Activated CD8-positive, alpha-beta memory T cell treated with anti-CD3 and anti-CD28 coated beads, Interleukin-2, amount 50 U/mL, for 4 hours (primary cell): ENCODE results near the gene SH3PXD2A.

Source experiments
- DNase-seq: peaks from one replicate; pipeline ENCODE4 v3.0.0-alpha.2; 2020

Gene SH3PXD2A, protein sequence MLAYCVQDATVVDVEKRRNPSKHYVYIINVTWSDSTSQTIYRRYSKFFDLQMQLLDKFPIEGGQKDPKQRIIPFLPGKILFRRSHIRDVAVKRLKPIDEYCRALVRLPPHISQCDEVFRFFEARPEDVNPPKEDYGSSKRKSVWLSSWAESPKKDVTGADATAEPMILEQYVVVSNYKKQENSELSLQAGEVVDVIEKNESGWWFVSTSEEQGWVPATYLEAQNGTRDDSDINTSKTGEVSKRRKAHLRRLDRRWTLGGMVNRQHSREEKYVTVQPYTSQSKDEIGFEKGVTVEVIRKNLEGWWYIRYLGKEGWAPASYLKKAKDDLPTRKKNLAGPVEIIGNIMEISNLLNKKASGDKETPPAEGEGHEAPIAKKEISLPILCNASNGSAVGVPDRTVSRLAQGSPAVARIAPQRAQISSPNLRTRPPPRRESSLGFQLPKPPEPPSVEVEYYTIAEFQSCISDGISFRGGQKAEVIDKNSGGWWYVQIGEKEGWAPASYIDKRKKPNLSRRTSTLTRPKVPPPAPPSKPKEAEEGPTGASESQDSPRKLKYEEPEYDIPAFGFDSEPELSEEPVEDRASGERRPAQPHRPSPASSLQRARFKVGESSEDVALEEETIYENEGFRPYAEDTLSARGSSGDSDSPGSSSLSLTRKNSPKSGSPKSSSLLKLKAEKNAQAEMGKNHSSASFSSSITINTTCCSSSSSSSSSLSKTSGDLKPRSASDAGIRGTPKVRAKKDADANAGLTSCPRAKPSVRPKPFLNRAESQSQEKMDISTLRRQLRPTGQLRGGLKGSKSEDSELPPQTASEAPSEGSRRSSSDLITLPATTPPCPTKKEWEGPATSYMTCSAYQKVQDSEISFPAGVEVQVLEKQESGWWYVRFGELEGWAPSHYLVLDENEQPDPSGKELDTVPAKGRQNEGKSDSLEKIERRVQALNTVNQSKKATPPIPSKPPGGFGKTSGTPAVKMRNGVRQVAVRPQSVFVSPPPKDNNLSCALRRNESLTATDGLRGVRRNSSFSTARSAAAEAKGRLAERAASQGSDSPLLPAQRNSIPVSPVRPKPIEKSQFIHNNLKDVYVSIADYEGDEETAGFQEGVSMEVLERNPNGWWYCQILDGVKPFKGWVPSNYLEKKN

DNA sequence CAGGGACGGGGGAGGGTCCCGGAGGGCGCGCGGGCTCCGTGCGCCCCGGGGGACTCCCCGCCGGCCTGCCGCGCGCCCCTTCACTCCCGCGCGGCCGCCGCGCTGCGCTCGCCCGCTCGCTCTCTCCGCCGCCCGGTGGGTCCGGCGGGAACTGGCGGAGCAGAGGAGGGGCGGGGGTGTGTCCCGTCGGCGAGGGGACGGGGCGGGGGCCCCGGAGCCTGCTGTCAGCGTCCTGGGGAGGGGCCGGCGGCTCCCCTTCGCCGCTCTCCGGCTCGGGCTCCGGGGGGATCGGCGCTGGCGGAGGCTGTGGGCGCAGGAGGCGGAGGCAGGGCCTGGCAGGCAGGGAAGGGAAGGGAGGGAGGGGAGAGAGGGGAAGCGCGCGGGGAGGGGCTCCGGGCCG lies at the start of gene SH3PXD2A:
SH3PXD2A (minus strand) TSS at position 153 of the 400 bp plus-strand sequence. CDS start 310 bp downstream, outside the sequence.
- DNase-seq: peak; percentile 15

DNA sequence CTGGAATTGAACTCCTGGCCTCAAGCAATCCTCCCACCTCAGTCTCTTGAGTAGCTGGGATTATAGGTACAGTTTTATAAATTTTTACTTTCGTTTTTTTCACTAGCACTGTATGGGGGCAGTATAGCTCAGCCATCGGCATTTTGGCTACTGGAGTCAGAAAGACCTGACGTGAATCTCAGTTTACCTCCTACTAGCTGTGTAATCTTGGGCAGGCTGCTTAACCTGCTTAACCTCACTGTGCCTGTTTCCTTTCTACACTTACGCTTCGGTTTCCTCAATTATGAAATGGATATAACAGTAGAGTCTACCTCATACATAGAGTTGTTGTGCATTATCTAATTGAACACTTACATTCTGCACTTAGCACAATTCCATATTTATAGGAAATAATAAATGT lies 45.9 kb upstream of the SH3PXD2A start:
- no peak for DNase-seq

DNA sequence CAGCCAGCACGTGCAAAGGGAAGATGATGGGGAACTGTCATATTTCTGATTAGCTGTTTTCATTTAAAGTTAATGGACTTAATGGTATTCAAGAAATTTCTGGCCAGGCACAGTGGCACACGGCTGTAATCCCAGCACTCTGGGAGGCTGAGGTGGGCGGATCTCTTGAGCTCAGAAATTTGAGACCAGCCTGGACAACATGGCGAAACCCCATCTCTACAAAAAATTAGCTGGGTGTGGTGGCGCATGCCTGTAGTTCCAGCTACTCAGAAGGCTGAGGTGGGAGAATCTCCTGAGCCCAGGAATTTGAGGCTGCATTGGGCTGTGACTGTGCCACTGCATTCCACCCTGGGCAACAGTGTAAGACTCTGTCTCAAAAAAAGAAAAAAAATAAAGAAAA lies 43.9 kb upstream of the SH3PXD2A start:
- DNase-seq: no peak

DNA sequence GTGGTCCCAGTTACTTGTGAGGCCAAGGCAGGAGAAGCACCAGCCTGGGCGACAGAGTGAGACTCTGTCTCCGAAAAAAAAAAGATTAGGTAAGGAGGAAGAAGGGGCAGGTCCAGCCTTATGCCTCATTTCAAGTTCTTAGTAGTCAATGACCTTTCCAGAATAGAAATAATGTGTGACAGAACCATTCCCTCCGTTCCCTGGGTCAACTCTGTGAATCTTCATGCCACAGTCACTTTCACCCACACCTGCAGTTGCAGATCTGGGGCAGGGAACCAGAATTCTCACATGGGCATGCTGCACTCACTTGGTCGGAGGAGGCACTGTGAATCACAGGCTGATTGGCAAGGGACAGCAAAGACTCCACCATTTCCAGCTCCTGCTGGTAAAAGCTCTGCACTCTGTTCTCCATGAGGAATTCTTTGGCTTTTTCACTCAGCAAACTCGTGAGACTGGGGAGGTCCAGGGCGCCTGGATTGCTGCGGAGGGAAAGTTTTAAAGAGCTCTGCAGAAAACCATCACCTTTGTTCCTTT lies 41.9 kb upstream of the SH3PXD2A start:
- no peak for DNase-seq

DNA sequence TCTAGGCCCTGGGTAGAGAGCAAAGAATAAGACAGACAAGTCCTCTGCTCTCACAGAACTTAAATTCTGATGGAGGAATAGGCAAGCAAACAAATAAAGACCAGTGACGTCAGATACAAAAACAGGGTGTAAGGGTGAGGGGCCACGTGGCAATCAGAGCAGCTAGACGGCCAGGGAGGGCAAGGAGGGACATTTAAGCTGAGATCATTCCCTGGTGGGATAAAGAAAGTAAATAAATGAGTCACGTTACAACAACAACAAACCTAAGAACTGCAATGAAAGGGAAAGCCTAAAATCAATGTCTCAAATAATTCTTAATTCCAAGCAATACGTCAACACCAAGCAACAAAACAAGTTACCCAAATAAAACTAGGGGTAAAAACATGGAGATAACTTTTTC lies 40.8 kb upstream of the SH3PXD2A start:
- DNase-seq: no peak

DNA sequence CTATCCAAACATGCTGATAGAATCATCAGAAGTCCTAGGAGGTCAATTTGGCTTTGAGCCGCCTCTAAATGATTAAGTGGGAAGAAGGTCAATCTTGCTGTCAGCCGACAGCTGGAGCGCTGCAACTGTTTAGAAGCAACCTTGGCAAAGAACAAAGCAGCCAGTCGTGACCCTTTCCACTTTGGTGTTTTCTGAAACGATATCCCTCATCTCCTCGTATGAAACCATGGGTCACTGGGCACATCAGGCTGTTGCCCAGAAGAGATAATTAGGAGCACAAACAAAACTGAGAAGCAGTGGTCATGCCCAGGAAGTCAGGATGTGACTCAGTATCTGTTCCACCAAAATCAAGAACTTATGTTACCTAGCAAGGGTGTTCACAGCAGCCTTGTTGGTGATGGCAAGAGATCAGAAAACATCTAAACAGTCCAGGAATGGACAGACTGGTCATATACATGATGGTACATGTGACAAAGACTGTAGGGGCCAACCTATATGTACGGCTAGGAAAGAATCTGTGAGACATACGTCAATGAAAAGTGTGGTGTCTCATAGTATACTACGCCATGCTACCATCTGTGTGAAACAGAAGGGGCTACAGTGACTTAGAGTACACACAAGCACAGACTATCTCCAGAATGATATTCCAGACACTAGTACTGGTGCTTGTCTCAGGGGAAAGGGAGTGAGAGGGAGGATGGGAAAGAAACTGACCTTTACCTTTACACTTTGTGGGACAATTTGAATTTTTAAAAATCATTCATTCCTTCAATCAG lies 40.2 kb upstream of the SH3PXD2A start:
- no peak for DNase-seq

DNA sequence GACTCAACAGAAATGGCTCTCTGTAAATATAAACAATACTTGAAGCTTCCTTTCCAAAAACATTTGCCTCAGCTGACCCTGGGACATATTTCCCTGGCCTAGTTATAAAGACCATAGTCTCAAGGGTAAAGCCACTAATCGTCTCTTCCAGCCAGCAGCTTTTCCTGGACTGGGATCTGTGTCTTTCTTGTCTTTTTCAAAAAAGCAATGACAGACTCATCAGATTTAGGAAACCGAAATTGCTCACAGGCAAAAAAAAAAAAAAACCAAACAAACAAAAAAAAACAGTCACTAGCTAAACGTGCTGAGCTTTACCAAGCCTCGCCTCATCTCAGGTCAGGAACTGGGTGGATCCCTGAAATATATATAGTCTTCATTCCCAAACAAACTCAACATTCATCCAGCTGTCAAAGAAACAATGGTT lies 39.1 kb upstream of the SH3PXD2A start:
- DNase-seq: no peak

DNA sequence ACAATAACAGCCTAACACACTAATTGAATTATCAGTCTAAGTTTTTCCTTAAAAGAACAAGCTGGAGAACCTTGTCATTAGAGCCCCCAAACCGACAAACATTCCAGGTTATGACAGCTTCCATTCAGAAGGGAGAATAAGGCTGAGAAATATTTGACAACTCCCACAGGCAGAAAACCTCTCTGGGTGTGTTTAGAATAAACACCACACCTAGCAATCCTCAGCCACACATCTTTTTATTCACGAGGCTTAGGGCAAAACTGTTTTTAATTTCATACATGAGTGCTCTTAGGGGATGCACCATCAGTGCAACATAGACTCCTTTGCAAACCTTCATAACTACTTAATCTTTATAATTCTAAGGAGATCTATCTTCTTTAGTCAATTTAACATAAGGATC lies 38.4 kb upstream of the SH3PXD2A start:
- DNase-seq: no peak

DNA sequence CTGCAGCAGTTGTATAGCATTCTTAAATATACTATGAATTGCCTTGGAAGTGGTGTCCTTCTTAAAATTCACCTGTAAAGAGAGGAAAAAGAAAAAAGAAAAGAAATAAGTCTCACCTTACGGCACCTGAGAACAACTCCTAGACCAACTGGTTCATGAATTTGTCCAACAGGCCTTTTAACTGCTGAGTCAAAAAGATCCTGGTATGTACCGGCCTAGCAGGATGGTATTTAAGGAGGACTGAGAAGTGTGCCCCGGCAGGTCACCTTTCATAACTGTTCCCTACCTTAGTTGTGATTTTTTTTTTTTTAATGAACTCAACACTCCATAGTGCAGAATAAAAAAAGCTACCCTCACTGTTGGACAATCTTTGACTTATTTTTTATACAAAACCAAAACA lies 36.8 kb upstream of the SH3PXD2A start:
- no peak for DNase-seq

DNA sequence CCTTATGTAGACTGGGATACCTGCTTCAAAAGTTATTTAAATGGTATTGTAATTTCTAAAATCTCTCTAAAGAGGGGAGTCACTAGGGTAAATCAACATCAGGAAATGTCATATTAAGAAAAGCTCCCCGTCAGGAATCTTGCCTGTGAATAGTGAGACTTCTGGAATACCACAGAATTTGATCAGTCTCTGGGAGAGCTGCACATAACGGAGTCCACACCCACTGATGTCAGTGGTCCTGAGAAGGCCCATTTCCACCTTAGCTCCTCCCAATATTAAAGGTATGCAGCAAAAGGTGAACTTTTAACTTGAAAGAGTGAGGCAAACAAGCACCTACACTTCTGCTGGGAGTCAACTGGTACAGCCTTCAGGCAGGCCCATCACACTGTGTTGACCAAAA lies 35.3 kb upstream of the SH3PXD2A start:
- DNase-seq: no peak

DNA sequence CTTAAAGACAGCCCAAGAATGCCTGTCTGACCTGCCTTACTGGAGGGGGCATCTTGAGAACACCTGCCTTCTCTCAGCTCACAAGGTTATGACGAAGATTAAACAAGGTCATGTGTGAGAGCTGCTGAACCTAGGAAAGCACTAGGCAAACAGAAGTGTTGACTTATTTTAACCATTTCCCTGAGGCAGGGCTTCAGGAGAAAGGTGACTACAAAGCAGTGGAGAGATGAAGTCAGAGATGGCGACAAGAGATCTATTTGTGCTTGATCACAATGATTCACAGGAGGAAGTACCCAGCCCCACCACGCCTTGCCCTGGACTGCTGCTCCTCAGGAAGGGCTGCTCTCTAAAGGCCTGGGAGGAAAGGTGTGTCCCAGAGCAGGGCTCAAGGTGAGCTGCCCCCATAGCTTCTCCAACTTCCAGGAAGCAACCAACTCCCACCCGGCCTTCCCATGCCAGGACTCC lies 34.9 kb upstream of the SH3PXD2A start:
- no peak for DNase-seq

DNA sequence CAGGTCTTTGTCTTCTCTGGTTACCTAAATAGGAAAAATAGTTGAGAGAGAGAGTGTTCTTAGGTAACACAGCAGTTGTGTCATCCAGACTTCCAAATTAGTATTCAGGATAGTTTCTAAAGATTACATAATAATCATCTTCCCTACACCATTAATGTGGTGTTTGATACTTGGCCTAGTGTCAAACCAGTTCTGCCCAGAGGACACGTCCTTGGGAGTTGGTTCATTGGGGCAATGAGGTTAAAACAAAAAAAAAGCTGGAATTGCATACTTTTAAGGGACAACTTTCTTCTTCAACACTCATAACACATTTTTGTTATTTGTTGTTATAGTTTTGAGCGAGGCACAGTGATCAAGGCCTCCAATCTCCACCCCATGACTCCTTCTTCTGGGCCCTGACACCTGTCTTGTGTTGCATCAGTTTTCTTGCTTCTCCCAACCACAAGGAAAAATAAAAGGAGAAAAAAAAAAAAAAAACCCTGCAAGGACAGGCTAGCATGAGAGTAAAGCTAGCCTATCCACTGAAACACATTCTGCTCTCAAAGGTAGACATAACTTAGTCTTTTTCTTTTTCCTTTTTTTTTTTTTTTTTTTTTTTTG lies 33.8 kb upstream of the SH3PXD2A start:
- DNase-seq: no peak

DNA sequence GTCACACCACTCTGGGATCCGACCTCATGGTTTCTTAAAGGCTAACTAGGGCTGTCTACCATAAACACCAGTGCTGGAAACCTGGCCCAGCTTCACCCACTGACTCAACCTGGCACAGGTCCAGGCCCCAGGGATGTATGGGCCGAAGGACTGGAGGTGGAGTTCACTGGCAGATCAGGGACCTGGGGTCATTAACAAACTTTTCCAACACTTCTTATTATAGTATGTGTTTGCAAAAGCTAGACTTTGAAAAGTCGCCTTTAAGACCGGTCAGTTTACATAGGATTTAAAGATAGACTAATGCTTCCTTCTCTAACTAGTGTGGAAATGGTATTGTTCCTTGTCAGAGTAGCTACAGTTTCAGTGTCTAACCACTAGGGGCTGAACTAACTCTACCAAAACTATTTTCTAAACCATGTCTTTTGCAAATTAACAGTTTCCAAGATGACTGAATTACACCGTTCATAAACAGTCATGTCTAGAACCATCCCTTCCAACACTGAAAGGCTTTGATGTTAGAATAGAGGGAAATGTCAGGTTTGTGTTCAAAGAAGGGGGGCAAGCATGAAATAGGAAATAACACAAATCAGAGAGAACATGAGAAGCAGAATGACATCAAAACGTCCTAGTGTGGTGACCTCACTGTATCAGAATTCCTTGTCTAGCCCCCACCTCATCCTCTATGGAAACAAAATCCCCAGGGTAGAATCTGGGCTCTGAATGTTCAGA lies 32.9 kb upstream of the SH3PXD2A start:
- DNase-seq: peak; percentile 24

DNA sequence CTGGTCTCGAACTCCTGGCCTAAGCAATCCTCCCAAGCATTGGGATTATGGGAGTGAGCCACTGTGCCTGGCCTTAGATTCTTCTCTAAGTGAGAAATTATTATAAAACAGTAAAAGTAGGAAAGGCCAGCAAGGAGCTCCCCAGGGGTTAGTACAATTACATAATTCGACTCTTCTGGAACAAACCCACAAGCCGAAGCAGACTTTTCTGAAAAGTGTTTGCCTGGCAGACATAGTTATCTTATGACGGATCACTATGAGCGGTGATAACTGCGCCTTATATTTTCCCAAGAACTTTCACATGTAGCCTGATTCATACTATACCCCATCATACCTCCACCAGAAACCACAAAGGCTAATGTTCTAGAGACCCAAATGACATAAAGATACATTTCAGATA lies 30.2 kb upstream of the SH3PXD2A start:
- DNase-seq: no peak

DNA sequence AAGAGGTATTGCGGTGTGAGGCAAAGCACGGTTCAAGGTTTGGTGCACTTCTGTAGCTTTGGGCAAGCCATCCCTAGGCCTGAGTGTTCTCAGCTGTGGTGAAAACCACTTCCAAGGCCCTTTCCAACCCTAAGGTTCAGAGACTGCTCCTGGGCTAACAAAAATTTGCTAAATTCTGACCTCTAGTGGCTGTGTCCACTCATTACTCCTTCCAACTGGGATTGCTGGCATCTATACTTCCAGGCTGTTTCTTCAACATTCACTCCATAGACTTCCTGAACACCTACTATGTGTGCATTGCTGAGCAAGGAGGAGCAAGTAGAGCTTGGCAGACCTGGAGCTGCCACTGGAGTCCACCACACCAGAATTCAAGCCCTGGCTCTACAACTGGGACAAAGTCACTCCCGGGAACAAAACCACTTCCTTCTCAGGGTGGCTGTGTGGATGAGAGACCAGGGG lies 29.3 kb upstream of the SH3PXD2A start:
- no peak for DNase-seq

DNA sequence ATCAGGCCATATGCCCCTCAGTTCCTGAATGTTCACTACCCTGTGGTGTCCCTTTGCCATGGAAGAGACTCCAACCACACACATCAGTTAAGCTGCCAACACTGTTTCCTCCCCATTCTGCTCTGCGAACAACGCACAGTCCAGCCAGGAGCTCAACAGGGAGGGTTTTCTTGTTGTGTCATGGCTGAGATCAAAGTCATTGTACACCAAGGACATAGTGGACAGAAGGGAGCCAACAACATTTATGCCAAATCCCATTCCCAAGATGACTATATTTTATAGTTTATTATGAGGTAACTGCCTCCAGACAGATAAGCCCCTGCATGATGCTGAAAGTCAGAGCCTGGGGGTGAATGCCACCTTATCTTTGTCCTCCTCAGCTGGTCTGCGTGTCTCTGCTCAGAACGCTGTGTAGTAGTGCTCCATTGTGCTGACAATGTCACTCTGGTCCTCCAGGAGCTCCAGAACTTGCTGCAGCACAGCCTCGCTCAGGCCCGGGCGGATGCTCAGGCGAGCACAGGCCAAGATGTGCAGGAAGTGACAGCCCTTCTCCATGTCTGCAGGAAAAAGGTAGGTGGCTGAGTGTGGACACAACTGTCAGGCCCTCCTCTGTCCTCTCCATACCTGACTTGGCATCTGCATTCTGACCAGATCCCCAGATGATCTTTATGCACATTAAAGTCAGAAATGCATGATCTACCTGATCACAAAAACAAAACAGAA lies 27.1 kb upstream of the SH3PXD2A start:
- DNase-seq: no peak

DNA sequence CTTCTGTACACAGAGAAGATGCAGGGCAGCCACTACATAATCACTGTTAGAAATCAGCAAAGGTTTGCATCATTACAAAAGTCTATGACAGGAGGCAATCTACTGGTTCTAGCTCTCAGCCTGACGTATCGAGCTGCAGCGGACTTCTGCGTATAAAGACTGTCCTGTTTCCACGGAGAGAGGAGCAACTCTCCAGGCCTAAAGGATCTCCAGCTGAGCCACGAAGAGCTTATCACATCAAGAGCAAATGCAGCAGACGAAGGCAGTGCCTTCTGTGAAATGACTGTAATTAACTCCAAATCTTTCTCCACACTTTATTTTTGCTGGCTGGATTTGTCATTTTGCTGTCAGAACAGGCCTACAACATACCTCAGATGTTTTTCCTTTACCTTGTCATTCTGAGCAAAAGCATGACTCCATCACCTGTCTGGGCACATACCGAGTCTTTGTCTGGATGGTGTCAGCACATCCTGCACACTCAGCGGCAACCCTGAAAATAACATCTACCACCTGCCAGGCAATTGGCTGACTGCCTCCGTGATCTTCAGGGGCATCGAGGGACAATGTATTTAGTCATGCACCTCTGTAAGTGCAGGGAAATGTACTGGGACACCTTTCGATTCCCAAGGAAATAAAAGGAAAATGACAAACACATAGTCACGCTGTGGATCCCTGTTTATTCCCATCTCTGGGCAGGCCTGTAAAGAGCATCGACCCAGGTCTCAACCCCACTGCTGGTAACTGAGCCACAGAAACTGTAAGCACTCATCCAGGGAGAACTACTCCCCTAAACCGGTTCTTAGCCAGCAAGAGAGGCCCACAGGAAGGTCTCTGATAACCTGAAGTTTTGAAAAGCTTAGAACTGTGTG lies 26.3 kb upstream of the SH3PXD2A start:
- no peak for DNase-seq

DNA sequence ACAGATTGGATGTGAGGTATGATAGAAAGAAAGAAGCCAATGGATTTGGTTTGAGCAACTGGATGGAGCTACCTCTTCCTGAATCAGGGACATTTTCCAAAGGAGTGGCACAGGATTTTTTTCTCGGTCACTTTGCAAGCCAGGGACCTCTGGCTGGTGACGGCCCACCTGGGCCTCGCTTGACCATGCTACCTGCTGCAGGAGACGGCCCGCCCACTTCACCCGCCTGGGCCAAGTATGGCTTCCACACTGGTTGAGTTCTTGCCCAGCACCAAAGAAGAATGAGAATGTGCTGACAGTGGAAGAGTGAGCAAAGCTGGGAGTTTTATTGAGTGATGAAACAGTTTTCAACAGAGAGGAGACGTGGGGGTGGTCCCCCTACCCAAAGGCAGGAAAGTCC lies 24.5 kb upstream of the SH3PXD2A start:
- DNase-seq: no peak

DNA sequence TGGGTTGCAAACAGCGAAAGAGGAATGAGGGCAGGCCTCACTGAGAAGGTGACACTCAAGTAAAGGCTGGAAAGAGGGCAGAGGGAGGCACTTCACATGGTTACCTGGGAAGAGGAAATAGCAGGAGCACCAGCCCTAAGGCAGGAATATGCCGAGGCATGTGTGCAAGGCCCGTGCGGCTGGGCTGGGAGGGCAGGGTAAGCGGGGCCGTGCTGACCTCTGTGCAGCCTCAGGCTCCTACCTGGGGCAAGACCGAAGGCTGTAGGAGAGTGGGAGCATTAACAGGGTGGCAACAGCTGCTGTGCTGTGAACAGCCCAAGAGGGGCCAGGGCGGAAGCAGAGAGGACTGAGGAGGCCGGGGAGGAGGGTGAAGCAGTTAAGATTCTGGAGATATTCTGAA lies 24.0 kb upstream of the SH3PXD2A start:
- no peak for DNase-seq
